ENCODE measurements around the gene ZNF469.
A peak's percentile ranks its signal among the peaks of the same experiment; 100 is the strongest.

Gene ZNF469

GRCh38 chr16:88424587-88425235, 42.0 kb downstream of the ZNF469 start:
- DNase-seq (ENCODE audit: low read depth, low spot score), result peak; percentile 74

- DNase-seq (ENCODE audit: low read depth, low spot score), result no peak
These were observed 43.3 kb downstream of the ZNF469 start for GRCh38 chr16:88426018-88426417.

- no peak for DNase-seq (ENCODE audit: low read depth, low spot score)
These were observed 44.6 kb downstream of the ZNF469 start for GRCh38 chr16:88427376-88427775.

- no peak for DNase-seq (ENCODE audit: low read depth, low spot score)
These were observed 45.4 kb downstream of the ZNF469 start for GRCh38 chr16:88428156-88428555.

- no peak for DNase-seq (ENCODE audit: low read depth, low spot score)
These were observed 46.0 kb downstream of the ZNF469 start for GRCh38 chr16:88428616-88429386.

GRCh38 chr16:88429387-88430184, 46.8 kb downstream of the ZNF469 start:
- no peak for DNase-seq (ENCODE audit: low read depth, low spot score)

GRCh38 chr16:88430185-88430523, 47.4 kb downstream of the ZNF469 start:
- DNase-seq (ENCODE audit: low read depth, low spot score), result peak; percentile 26

- DNase-seq (ENCODE audit: low read depth, low spot score), result peak; percentile 67
These were observed 48.0 kb downstream of the ZNF469 start for GRCh38 chr16:88430524-88431446.

- no peak for DNase-seq (ENCODE audit: low read depth, low spot score)
These were observed 48.9 kb downstream of the ZNF469 start for GRCh38 chr16:88431651-88432050.

GRCh38 chr16:88432174-88432573, 49.4 kb downstream of the ZNF469 start:
- no peak for DNase-seq (ENCODE audit: low read depth, low spot score)

All from astrocyte of the hippocampus (primary cell).